Measurements from ENCODE around the gene DGLUCY. TPM values are rescaled to one million over a fixed set of nuclear protein-coding genes. Genes with fewer than 3 reads are reported as not detected.

DGLUCY gene
- total and polyA plus RNA-seq, 2 of the 13 experiments (the other 11 are each of a cell fraction or from before 2014, with no cell fraction given) = 14.8 to 36.3 TPM

GRCh38 chr14:91238085-91238484 is 124.2 kb downstream of the DGLUCY start (continued):
- TF ChIP-seq AHDC1 (CRISPR knock-in tag; IDR thresholded peaks at IDR 0.05; ENCODE audit: borderline replicate concordance) = no peak
- TF ChIP-seq SIX4 (CRISPR knock-in tag; IDR thresholded peaks at IDR 0.05) = no peak
- TF ChIP-seq CBX5 (CRISPR knock-in tag; IDR thresholded peaks at IDR 0.05; ENCODE audit: borderline replicate concordance) = no peak
- TF ChIP-seq ZNF296 (CRISPR knock-in tag; conservative IDR thresholded peaks at IDR 0.05) = no peak

- FAIRE-seq = no peak
- ChIA-PET CTCF (ENCODE audit: low intra/inter-chr PET ratio, low total read pairs) (no interaction called here), POLR2A (no interaction called here)
- Histone ChIP-seq H3K27ac (ENCODE audit: extremely low read length, insufficient read depth, low read length) (no peak overlapping the region), H3K79me2 (ENCODE audit: insufficient read depth, low read length) (no peaks in the 10 kb centered on the region), H3K9me3 (ENCODE audit: low read length) (no peaks in the 10 kb centered on the region), H3K4me1 (ENCODE audit: insufficient read depth, low read length) (peaks cover 10% of the 10 kb centered on the region), H3K36me3 (replicated peaks in 1 of 2; ENCODE audit: control insufficient read depth in 1 of 2, insufficient read depth in 2 of 2, low read length in 2 of 2) (no peaks in the 10 kb centered on the region), H3K4me3 (replicated peaks in 1 of 3; ENCODE audit: insufficient read depth in 1 of 3, low read depth in 2 of 3, low read length in 3 of 3) (no peak overlapping the region), H3K27me3 (ENCODE audit: control insufficient read depth in 1 of 2, insufficient read depth in 2 of 2, low read length in 2 of 2) (peaks cover 1 to 14% of the 10 kb centered on the region in 2 experiments; a peak in 3 of 5 replicates), H2AFZ (ENCODE audit: low read length) (no peak overlapping the region), H3K9ac (ENCODE audit: insufficient read depth, low read depth, low read length) (no peak overlapping the region), H3K4me2 (ENCODE audit: low read depth, low read length) (no peak overlapping the region), H4K20me1 (ENCODE audit: insufficient read depth, low read length) (no peaks in the 10 kb centered on the region)
- no peak for ATAC-seq
- intact Hi-C loops (cut with micrococcal nuclease; ENCODE audit: unreplicated experiment) (no loop called here), in situ Hi-C loops (cut with HindIII; ENCODE audit: extremely low pct_ligation_motif_present, low pct_unique_long_range_greater_than_20kb) (no loop called here)
- WGBS (ENCODE audit: low lambda C conversion rate) = 57% methylated on average over 8 of the region's 8 CpGs
- TF ChIP-seq SAP130 (CRISPR knock-in tag; IDR thresholded peaks at IDR 0.05; ENCODE audit: low read depth) (no peak), KLF6 (CRISPR knock-in tag; IDR thresholded peaks at IDR 0.05) (no peak)
- no TSS peak for BruUV-seq (replicated peaks)
- DNase-seq (ENCODE audit: low spot score) = no peak
Observed at GRCh38 chr14:91238661-91239060, 124.8 kb downstream of the DGLUCY start.

Data from HepG2 (cell line).